Tibial nerve (tissue), 4 donors: ENCODE data around the gene NKX1-1. TPM values are rescaled to one million over a fixed set of nuclear protein-coding genes. Genes with fewer than 3 reads are reported as not detected.

Experiments
- DNase-seq, 2 donors: peaks; one replicate each; pipeline ENCODE4 v3.0.0-alpha.2; 2019; ENCODE audit warnings: low spot score in 2 of 2
- H3K27ac ChIP-seq, 4 donors: fragments of 200-600 bp; sonication (generic) in 3 of 4; one replicate each; pipeline ENCODE4 v1.5.1; 2017 to 2019; ENCODE audit warnings: mild to moderate bottlenecking in 1 of 4
- H3K27me3 ChIP-seq, 2 donors: fragments of 200-600 bp; sonication (generic) in 1 of 2; one replicate each; pipeline versions ENCODE4 v1.5.1 to v1.6.0; 2017 to 2019
- H3K36me3 ChIP-seq, 3 donors: fragments of 200-600 bp; sonication (generic); one replicate each; pipeline ENCODE4 v1.5.1; 2018 to 2019
- H3K4me1 ChIP-seq, 4 donors: fragments of 200-600 bp; sonication (generic) in 3 of 4; one replicate each; pipeline ENCODE4 v1.5.1; 2017 to 2019
- H3K4me3 ChIP-seq, 4 donors: fragments of 200-600 bp; sonication (generic) in 3 of 4; one replicate each; pipeline ENCODE4 v1.5.1; 2017 to 2019; ENCODE audit warnings: mild to moderate bottlenecking in 1 of 4, moderate library complexity in 1 of 4
- H3K9me3 ChIP-seq, 4 donors: fragments of 200-600 bp; sonication (generic) in 3 of 4; one replicate each; pipeline ENCODE4 v1.5.1; 2017 to 2019
- EP300 ChIP-seq, 2 donors: sonication (generic); formaldehyde crosslinking; IDR thresholded peaks; one replicate each; pipeline ENCODE4 v1.6.1; 2017; ENCODE audit warnings: antibody characterized with exemption in 2 of 2, mild to moderate bottlenecking in 1 of 2
- POLR2A ChIP-seq, 2 donors: fragments of 450-650 bp; IDR thresholded peaks; one replicate each; pipeline ENCODE4 v1.6.1; 2017; ENCODE audit warnings: antibody characterized with exemption in 2 of 2, mild to moderate bottlenecking in 2 of 2, moderate library complexity in 2 of 2
- WGBS, 2 donors: methylation state at CpG; one replicate each; pipeline ENCODE4 v1.1.5; 2018; 5-methylcytosine and 5-hydroxymethylcytosine counted together
- total RNA-seq, 4 donors: library from RNA; depleted of rRNA; stranded (reverse); fragments of >200 nt; gene quantifications; one replicate each; pipeline ENCODE4 v1.1.0, GENCODE V29; 2016
- TF ChIP-seq, protein P1 (sequence below), 5 experiments: fragments of 200-600 bp in 3 of 5; fragments of 450-650 bp in 2 of 5; sonication (generic) in 3 of 5; IDR thresholded peaks; one replicate each; pipeline ENCODE4 v1.5.1; 2016 to 2019; ENCODE audit warnings: antibody characterized with exemption in 5 of 5, mild to moderate bottlenecking in 3 of 5, moderate library complexity in 2 of 5

NKX1-1 gene
- total RNA-seq, 4 donors from 2014 or later: not detected

DNA sequence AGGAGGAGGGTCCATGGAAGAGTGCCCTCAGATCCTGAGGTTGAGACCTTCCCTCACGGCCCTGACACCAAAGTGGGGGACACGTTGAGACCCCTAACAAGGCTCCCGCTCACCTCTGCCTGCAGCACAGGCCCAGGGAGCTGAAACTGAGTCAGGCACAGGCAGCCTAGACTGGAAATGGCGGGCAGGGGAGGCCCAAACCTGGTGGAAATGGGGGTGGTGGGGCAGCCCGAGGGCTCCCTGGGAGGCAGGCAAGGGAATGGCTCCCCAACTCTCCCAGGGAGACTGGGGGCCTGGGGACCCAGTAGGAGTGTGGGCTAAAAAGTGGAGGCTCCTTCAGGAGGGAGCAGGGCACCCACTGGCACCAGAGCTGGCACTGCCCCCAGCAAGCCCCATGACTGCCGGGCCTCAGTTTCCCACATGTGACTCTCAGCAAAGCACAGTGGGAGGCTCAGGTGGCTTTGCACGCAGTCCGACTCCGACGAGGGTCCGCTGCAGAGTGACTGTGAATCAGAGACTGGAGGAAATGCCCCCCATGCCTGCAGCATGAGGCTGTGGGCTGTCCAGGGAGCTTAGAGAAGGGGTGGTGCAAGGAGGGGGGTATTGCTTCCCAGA lies 5.9 kb downstream of the NKX1-1 start:
- Histone ChIP-seq H3K9me3 (peaks cover 0 to 12% (median 0%) of the 10 kb centered on the region in 4 donors), H3K27me3 (peaks cover 2 to 49% of the 10 kb centered on the region in 2 donors), H3K4me1 (peaks cover 0 to 33% (median 3%) of the 10 kb centered on the region in 4 donors), H3K36me3 (peaks cover 0 to 6% (median 0%) of the 10 kb centered on the region in 3 donors), H3K27ac (no peak overlapping the region), H3K4me3 (no peak overlapping the region)
- TF ChIP-seq EP300 (IDR thresholded peaks at IDR 0.05): no peak
- TF ChIP-seq POLR2A (IDR thresholded peaks at IDR 0.05): no peak
- TF ChIP-seq, protein P1, sequence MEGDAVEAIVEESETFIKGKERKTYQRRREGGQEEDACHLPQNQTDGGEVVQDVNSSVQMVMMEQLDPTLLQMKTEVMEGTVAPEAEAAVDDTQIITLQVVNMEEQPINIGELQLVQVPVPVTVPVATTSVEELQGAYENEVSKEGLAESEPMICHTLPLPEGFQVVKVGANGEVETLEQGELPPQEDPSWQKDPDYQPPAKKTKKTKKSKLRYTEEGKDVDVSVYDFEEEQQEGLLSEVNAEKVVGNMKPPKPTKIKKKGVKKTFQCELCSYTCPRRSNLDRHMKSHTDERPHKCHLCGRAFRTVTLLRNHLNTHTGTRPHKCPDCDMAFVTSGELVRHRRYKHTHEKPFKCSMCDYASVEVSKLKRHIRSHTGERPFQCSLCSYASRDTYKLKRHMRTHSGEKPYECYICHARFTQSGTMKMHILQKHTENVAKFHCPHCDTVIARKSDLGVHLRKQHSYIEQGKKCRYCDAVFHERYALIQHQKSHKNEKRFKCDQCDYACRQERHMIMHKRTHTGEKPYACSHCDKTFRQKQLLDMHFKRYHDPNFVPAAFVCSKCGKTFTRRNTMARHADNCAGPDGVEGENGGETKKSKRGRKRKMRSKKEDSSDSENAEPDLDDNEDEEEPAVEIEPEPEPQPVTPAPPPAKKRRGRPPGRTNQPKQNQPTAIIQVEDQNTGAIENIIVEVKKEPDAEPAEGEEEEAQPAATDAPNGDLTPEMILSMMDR (IDR thresholded peaks at IDR 0.05): no peak
- 85 to 87% methylated on average over 9 to 10 of the region's 11 CpGs for WGBS, 2 donors
- DNase-seq: no peak

DNA sequence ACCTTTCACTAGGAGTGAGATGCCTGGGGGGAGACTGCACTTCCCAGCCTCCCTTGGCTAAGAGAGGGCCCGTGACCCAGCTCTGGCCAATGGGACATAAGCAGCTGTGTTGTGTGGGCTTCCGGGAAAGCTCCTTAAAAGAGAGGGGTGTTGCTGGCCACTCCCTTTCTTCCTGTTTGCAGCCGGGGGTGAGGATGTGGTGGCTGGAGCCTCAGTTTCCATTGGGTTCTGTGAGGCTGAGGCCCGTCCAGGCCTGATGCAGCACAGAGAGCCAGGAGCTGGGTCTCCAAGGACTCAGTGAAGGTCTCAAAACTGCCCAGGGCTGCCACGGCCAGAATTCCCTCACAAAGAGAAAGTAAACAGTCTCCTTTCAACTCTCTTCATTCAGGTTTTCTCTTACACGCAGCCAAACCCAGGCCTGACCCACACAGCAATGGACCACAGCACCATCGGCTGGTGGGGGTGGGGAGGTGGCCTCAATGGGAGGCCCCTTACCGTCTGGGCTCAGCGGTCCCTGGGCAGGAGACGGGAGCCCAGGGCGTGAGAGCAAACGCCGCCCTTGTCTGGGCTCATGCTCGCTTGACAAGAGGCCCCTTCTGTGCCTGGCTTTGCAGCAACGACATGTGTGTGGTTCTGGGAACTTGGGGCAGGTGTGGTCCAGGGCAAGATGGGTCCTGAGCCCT lies 6.6 kb downstream of the NKX1-1 start:
- TF ChIP-seq, protein P1 (IDR thresholded peaks at IDR 0.05): no peak
- TF ChIP-seq EP300 (IDR thresholded peaks at IDR 0.05) (no peak), POLR2A (IDR thresholded peaks at IDR 0.05) (no peak)
- Histone ChIP-seq H3K4me3 (no peak overlapping the region), H3K9me3 (peaks cover 0 to 12% (median 0%) of the 10 kb centered on the region in 4 donors), H3K27me3 (peaks cover 2 to 43% of the 10 kb centered on the region in 2 donors), H3K36me3 (peaks cover 0 to 12% (median 0%) of the 10 kb centered on the region in 3 donors), H3K4me1 (peaks cover 0 to 26% (median 3%) of the 10 kb centered on the region in 4 donors), H3K27ac (no peak overlapping the region)
- WGBS, 2 donors: 79 to 82% methylated on average over 9 to 14 of the region's 15 CpGs
- DNase-seq: peak in 1 of 2 donors; percentile 5

DNA sequence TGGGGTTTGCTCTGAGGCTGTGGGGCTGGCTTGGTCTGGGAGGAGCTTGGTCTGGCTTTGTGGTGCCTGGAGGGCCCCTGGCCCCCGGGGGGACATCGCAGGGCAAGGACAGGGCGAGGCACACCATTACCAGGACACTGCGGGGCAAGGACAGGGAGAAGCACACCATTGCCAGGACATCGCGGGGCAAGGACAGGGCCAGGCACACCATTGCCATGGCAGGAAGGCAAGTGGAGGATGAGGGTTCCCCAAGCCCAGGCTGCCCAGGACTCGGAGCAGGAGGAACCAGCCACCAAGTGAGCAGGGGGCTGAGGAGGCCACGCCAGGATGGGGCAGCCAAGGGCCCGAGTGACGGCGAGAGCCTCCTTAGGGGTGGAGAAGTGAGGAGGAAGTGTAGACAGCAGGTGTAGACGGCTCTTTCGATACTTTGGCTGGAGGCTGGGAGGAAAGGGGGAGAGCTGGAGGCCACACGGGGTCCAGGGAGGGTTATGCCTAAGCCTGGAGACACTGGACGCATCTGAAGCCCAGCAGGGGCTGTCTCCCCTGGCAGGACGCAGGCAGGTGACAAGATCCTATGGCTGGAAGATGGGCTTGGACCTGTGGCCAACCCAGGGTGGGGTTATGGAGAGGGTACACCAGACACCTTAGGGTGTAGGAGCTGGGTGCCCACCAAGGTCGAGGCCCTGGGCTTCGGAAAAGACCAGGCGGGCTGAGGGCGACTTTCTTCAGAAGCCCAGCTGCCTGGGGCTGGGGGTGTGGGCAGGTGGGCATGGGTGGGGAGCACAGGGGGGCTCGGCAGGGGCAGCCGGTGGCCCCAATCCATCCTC lies 7.3 kb downstream of the NKX1-1 start:
- Histone ChIP-seq H3K36me3 (peaks cover 0 to 20% (median 0%) of the 10 kb centered on the region in 3 donors), H3K27me3 (peaks cover 0 to 35% of the 10 kb centered on the region in 2 donors), H3K27ac (no peak overlapping the region), H3K9me3 (peaks cover 0 to 19% (median 0%) of the 10 kb centered on the region in 4 donors), H3K4me1 (peaks cover 0 to 19% (median 1%) of the 10 kb centered on the region in 4 donors), H3K4me3 (no peak overlapping the region)
- TF ChIP-seq, protein P1 (IDR thresholded peaks at IDR 0.05): no peak
- TF ChIP-seq EP300 (IDR thresholded peaks at IDR 0.05) (no peak), POLR2A (IDR thresholded peaks at IDR 0.05) (no peak)
- peak in 1 of 2 donors; percentile 5 for DNase-seq
- 94 to 95% methylated on average over 22 of the region's 22 CpGs for WGBS, 2 donors

DNA sequence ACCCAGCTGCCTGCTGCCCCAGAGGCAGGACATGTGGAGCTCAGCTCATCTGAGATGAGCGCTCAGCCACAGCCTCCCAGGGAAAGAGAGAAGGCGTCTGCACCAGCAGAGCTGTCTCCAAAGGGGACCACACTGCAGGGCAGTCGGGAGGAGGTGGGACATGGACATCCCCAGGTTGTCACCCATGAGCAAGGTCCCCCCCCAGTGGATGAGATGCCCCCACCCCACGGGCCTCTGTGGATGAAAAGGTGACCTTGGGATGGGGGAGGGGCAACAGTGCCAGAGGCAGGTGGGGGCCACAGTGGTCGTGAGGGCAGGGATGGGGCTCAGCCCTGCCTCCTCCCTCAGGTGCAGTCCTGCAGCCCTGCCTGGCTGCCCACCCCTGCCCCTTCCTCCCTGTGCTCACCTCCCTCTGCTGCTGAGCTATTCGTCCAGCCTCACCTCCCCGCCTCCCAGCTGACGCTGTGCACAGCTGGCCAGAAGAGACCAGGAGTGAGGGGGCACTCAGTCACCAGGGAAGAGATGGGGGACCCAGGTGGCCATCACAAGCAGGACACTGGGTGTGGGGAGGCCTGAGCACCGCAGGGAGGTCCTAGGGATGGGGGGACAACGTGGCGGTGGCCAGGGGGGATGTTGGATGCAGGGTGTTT lies 9.3 kb downstream of the NKX1-1 start:
- DNase-seq: no peak
- H3K36me3 ChIP-seq: peaks cover 0 to 39% (median 0%) of the 10 kb centered on the region in 3 donors
- 95 to 97% methylated on average over 10 to 11 of the region's 11 CpGs for WGBS, 2 donors
- H3K4me1 ChIP-seq: no peaks in the 10 kb centered on the region
- peaks cover 0 to 19% of the 10 kb centered on the region in 2 donors for H3K27me3 ChIP-seq
- peaks cover 0 to 35% (median 0%) of the 10 kb centered on the region in 4 donors for H3K9me3 ChIP-seq
- no peak overlapping the region for H3K4me3 ChIP-seq
- TF ChIP-seq, protein P1 (IDR thresholded peaks at IDR 0.05): no peak
- TF ChIP-seq POLR2A (IDR thresholded peaks at IDR 0.05): no peak
- TF ChIP-seq EP300 (IDR thresholded peaks at IDR 0.05): no peak
- no peak overlapping the region for H3K27ac ChIP-seq
